PFSK-1 (cell line): ENCODE results near the gene SLC25A48.

Experiments used
- FOXP2 ChIP-seq: optimal IDR thresholded peaks from 2 replicates; pipeline ENCODE3; 2011; ENCODE audit warnings: borderline replicate concordance, control low read depth, inconsistent platforms; ENCODE audit not compliant: insufficient read depth; ENCODE audit errors: extremely low read length, extremely low read depth
- POLR2AphosphoS5 ChIP-seq: IDR thresholded peaks from 2 replicates; pipeline ENCODE4 v1.6.1; 2012; ENCODE audit warnings: low read depth, mild to moderate bottlenecking, control low read depth, low read length, moderate library complexity
- SIN3A ChIP-seq: IDR thresholded peaks from 2 replicates; pipeline ENCODE4 v1.6.1; 2012; ENCODE audit warnings: mild to moderate bottlenecking, low read length, moderate library complexity, borderline replicate concordance; ENCODE audit not compliant: insufficient read depth
- TAF1 ChIP-seq: IDR thresholded peaks from 2 replicates; pipeline ENCODE4 v1.6.1; 2012; ENCODE audit warnings: low read length, control low read depth, borderline replicate concordance; ENCODE audit not compliant: insufficient read depth
- TF ChIP-seq, protein P1 (sequence below), 2 experiments: IDR thresholded peaks; 2 replicates each; pipeline versions ENCODE4 v1.6.1 to v1.8.0; 2011 to 2012; ENCODE audit warnings: low read depth in 2 of 2, low read length in 2 of 2, control low read depth in 1 of 2, inconsistent platforms in 1 of 2, mild to moderate bottlenecking in 1 of 2, moderate library complexity in 1 of 2; ENCODE audit not compliant: insufficient read depth in 1 of 2

Gene SLC25A48

DNA sequence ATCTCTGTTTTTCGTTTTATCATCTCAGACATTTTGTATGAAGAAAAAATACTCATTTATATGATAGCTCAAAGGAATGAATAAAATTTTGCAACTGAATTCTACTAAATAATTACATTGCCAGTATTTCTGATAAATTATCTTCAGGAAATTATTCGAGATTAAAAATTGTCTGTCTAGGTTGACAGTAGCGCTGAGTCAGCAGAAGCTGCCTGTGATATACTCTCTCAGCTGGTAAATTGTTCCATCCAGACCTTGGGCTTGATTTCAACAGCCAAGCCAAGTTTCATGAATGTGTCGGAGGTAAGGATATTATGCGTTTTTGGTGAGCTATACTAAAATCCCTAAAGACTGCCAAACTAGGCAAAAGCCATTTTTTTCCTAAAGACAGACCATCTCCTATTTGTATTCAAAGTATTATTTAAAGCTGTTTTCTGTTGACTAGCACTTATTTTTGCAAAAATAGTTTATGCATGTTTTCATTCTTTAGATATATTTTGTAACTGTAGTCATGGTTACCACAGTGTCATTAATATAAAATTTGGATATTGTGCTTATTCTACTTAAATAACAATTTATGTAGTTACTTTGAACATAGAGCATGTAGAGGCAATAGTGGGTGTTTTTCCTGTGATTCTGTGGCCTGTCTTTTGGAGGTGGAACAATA, 102.9 kb downstream of the SLC25A48 start:
- no peak for TF ChIP-seq FOXP2
- TF ChIP-seq, protein P1, sequence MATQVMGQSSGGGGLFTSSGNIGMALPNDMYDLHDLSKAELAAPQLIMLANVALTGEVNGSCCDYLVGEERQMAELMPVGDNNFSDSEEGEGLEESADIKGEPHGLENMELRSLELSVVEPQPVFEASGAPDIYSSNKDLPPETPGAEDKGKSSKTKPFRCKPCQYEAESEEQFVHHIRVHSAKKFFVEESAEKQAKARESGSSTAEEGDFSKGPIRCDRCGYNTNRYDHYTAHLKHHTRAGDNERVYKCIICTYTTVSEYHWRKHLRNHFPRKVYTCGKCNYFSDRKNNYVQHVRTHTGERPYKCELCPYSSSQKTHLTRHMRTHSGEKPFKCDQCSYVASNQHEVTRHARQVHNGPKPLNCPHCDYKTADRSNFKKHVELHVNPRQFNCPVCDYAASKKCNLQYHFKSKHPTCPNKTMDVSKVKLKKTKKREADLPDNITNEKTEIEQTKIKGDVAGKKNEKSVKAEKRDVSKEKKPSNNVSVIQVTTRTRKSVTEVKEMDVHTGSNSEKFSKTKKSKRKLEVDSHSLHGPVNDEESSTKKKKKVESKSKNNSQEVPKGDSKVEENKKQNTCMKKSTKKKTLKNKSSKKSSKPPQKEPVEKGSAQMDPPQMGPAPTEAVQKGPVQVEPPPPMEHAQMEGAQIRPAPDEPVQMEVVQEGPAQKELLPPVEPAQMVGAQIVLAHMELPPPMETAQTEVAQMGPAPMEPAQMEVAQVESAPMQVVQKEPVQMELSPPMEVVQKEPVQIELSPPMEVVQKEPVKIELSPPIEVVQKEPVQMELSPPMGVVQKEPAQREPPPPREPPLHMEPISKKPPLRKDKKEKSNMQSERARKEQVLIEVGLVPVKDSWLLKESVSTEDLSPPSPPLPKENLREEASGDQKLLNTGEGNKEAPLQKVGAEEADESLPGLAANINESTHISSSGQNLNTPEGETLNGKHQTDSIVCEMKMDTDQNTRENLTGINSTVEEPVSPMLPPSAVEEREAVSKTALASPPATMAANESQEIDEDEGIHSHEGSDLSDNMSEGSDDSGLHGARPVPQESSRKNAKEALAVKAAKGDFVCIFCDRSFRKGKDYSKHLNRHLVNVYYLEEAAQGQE (IDR thresholded peaks at IDR 0.05; ENCODE audit: insufficient read depth in 1 of 2, low read depth in 2 of 2, low read length in 2 of 2) = no peak
- TF ChIP-seq SIN3A = no peak
- no peak for TF ChIP-seq TAF1
- TF ChIP-seq POLR2AphosphoS5 = no peak
